ENCODE results near the gene HLA-DMA. TPM values are rescaled to one million over a fixed set of nuclear protein-coding genes. Genes with fewer than 3 reads are reported as not detected.
A peak's percentile ranks its signal among the peaks of the same experiment; 100 is the strongest.

HLA-DMA gene
- total and polyA plus RNA-seq, 2 of the 13 experiments (the other 11 are each of a cell fraction or from before 2014, with no cell fraction given), result 0.70 to 0.71 TPM

- no peak for TF ChIP-seq BCLAF1 (IDR thresholded peaks at IDR 0.05)
- TF ChIP-seq, protein P1, sequence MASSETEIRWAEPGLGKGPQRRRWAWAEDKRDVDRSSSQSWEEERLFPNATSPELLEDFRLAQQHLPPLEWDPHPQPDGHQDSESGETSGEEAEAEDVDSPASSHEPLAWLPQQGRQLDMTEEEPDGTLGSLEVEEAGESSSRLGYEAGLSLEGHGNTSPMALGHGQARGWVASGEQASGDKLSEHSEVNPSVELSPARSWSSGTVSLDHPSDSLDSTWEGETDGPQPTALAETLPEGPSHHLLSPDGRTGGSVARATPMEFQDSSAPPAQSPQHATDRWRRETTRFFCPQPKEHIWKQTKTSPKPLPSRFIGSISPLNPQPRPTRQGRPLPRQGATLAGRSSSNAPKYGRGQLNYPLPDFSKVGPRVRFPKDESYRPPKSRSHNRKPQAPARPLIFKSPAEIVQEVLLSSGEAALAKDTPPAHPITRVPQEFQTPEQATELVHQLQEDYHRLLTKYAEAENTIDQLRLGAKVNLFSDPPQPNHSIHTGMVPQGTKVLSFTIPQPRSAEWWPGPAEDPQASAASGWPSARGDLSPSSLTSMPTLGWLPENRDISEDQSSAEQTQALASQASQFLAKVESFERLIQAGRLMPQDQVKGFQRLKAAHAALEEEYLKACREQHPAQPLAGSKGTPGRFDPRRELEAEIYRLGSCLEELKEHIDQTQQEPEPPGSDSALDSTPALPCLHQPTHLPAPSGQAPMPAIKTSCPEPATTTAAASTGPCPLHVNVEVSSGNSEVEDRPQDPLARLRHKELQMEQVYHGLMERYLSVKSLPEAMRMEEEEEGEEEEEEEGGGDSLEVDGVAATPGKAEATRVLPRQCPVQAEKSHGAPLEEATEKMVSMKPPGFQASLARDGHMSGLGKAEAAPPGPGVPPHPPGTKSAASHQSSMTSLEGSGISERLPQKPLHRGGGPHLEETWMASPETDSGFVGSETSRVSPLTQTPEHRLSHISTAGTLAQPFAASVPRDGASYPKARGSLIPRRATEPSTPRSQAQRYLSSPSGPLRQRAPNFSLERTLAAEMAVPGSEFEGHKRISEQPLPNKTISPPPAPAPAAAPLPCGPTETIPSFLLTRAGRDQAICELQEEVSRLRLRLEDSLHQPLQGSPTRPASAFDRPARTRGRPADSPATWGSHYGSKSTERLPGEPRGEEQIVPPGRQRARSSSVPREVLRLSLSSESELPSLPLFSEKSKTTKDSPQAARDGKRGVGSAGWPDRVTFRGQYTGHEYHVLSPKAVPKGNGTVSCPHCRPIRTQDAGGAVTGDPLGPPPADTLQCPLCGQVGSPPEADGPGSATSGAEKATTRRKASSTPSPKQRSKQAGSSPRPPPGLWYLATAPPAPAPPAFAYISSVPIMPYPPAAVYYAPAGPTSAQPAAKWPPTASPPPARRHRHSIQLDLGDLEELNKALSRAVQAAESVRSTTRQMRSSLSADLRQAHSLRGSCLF (CRISPR knock-in tag; IDR thresholded peaks at IDR 0.05; ENCODE audit: borderline replicate concordance), result peak; percentile 66; the same call in 1 of the 2 replicates
- TF ChIP-seq NFE2 (CRISPR knock-in tag; IDR thresholded peaks at IDR 0.05), result 0 out of 2 replicates have a peak, but pooled peaks have one; percentile 10
- TF ChIP-seq, protein P2, sequence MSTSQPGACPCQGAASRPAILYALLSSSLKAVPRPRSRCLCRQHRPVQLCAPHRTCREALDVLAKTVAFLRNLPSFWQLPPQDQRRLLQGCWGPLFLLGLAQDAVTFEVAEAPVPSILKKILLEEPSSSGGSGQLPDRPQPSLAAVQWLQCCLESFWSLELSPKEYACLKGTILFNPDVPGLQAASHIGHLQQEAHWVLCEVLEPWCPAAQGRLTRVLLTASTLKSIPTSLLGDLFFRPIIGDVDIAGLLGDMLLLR (CRISPR knock-in tag; IDR thresholded peaks at IDR 0.05), result no peak
- TF ChIP-seq RFX3 (CRISPR knock-in tag; IDR thresholded peaks at IDR 0.05), result peak; percentile 72
- TF ChIP-seq RBFOX2 (IDR thresholded peaks at IDR 0.05; ENCODE audit: low read depth, low read length), result peak; percentile 66
- no peak for TF ChIP-seq KDM2A (CRISPR knock-in tag; IDR thresholded peaks at IDR 0.05; ENCODE audit: borderline replicate concordance, low read depth)
- TF ChIP-seq GFI1 (CRISPR knock-in tag; IDR thresholded peaks at IDR 0.05; ENCODE audit: borderline replicate concordance), result peak; percentile 23; the same call in 1 of the 2 replicates
- peak; percentile 14; the same call in 1 of the 2 replicates for TF ChIP-seq ZNF12 (CRISPR knock-in tag; IDR thresholded peaks at IDR 0.05)
- TF ChIP-seq SNAPC2 (CRISPR knock-in tag; IDR thresholded peaks at IDR 0.05), result no peak
- peak; percentile 9 for TF ChIP-seq RBM22 (optimal IDR thresholded peaks at IDR 0.05; ENCODE audit: low read length)
- peak; percentile 50; the same call in 1 of the 2 replicates for TF ChIP-seq ZNF34 (CRISPR knock-in tag; IDR thresholded peaks at IDR 0.05; ENCODE audit: borderline replicate concordance)
- no peak for TF ChIP-seq CREB1 (IDR thresholded peaks at IDR 0.05)
- no peak for TF ChIP-seq CREB1 (CRISPR knock-in tag; IDR thresholded peaks at IDR 0.05)
- TF ChIP-seq, protein P3, sequence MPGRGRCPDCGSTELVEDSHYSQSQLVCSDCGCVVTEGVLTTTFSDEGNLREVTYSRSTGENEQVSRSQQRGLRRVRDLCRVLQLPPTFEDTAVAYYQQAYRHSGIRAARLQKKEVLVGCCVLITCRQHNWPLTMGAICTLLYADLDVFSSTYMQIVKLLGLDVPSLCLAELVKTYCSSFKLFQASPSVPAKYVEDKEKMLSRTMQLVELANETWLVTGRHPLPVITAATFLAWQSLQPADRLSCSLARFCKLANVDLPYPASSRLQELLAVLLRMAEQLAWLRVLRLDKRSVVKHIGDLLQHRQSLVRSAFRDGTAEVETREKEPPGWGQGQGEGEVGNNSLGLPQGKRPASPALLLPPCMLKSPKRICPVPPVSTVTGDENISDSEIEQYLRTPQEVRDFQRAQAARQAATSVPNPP (CRISPR knock-in tag; IDR thresholded peaks at IDR 0.05), result no peak
- TF ChIP-seq ZNF713 (CRISPR knock-in tag; IDR thresholded peaks at IDR 0.05), result no peak
- TF ChIP-seq ZNF777 (CRISPR knock-in tag; IDR thresholded peaks at IDR 0.05), result peak; percentile 32; the same call in 1 of the 2 replicates
- TF ChIP-seq ISX (CRISPR knock-in tag; conservative IDR thresholded peaks at IDR 0.05), result no peak
- TF ChIP-seq MXI1 (IDR thresholded peaks at IDR 0.05; ENCODE audit: borderline replicate concordance, low read depth, low read length), result peak; percentile 21; the same call in 1 of the 3 replicates
- peak; percentile 5; the same call in 1 of the 2 replicates for TF ChIP-seq ZSCAN21 (CRISPR knock-in tag; IDR thresholded peaks at IDR 0.05; ENCODE audit: borderline replicate concordance)
Measured at GRCh38 chr6:32973144-32974015, 20.5 kb upstream of the HLA-DMA start (continued).
